H1 (cell line): Measurements from ENCODE around the gene CENPX. TPM values are rescaled to one million over a fixed set of nuclear protein-coding genes. Genes with fewer than 3 reads are reported as not detected.

Source experiments
- CBX8 ChIP-seq: fragments of 300-800, 300-1000 bp; sonication (generic); IDR thresholded peaks from 2 replicates; pipeline ENCODE4 v1.7.1; 2016; ENCODE audit warnings: low read depth, low read length, borderline replicate concordance
- EP300 ChIP-seq, 2 experiments: IDR thresholded peaks; 1 replicate in 1 of 2; 2 replicates in 1 of 2; pipeline ENCODE4 v1.6.1; 2011 to 2012; ENCODE audit warnings: low read depth in 2 of 2, low read length in 2 of 2, mild to moderate bottlenecking in 2 of 2, borderline replicate concordance in 1 of 2, inconsistent platforms in 1 of 2, moderate library complexity in 1 of 2
- POLR2AphosphoS5 ChIP-seq: IDR thresholded peaks from 2 replicates; pipeline ENCODE4 v1.6.1; 2011; ENCODE audit warnings: low read depth, low read length
- SAP30 ChIP-seq: fragments of 300-600 bp; sonication (generic); IDR thresholded peaks from 2 replicates; pipeline ENCODE4 v1.7.1; 2012; ENCODE audit warnings: low read length, moderate library complexity, mild to moderate bottlenecking, inconsistent platforms; ENCODE audit not compliant: insufficient read depth, insufficient replicate concordance
- SP4 ChIP-seq: IDR thresholded peaks from 2 replicates; pipeline ENCODE4 v1.6.1; 2012; ENCODE audit warnings: low read length, inconsistent platforms
- polyA plus RNA-seq, 7 experiments: library from polyadenylated mRNA; depleted of rRNA in 3 of 7; stranded (reverse) in 5 of 7; unstranded in 2 of 7; fragments of >200 nt in 5 of 7; fragments of 200-250 nt in 2 of 7; gene quantifications; 1 replicate in 5 of 7; 2 replicates in 1 of 7; 4 replicates in 1 of 7; pipeline versions ENCODE4 v1.2.1 to v1.2.3, GENCODE V29; 2011 to 2013; ENCODE audit warnings: missing spikeins in 2 of 7, mixed read lengths in 2 of 7
- total RNA-seq: library from RNA; stranded (reverse); fragmentation: NEBNext Ultra II Directional; extraction: Animal tissue kit (Norgen Biotek cat#: 25700); gene quantifications from 2 replicates; pipeline ENCODE4 v1.2.1, GENCODE V29; 2021

Gene CENPX
- total and polyA plus RNA-seq, 2 of the 8 experiments (the other 6 are each of a cell fraction or from before 2014, with no cell fraction given), result 116 to 122 TPM

DNA sequence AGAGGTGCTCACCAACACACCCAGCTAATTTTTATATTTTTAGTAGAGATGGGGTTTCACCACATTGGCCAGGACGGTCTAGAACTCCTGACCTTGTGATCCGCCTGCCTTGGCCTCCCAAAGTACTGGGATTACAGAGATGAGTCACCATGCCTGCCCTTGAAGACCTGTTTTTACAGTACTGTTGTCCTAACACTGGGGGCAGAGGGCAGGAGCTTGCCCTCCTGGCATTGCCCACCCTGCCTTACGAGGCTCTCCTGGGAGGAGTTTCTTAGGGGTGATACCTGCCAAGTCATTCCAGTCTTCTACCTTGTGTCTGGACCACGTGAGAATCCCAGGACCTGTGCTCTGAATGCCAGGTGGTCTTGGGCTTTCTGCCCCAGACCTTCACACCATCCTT lies 42.6 kb downstream of the CENPX start (continued):
- TF ChIP-seq CBX8 (no peak), SAP30 (no peak), POLR2AphosphoS5 (no peak), EP300 (IDR thresholded peaks at IDR 0.05; ENCODE audit: borderline replicate concordance in 1 of 2, low read depth in 2 of 2, low read length in 2 of 2) (no peak), SP4 (no peak)
